Mesenchymal stem cell (in vitro differentiated cells and primary cell): ENCODE data around the gene CD1E.

Experiments used
- DNase-seq: peaks from one replicate; pipeline ENCODE4 v3.0.0-alpha.2; 2013
- H2AFZ ChIP-seq: one replicate; pipeline ENCODE4 v1.6.1; 2013; ENCODE audit warnings: low read depth, mild to moderate bottlenecking, control low read depth, inconsistent platforms, low read length, moderate library complexity
- H2AK5ac ChIP-seq: 2 replicates; pipeline ENCODE4 v1.6.1; 2013; ENCODE audit warnings: low read length, moderate library complexity, mild to moderate bottlenecking, inconsistent platforms; ENCODE audit not compliant: severe bottlenecking
- H2BK120ac ChIP-seq: one replicate; pipeline ENCODE4 v1.6.1; 2013; ENCODE audit warnings: low read depth, mild to moderate bottlenecking, inconsistent platforms, low read length, moderate library complexity
- H2BK12ac ChIP-seq, 2 experiments: one replicate each; pipeline ENCODE4 v1.6.1; 2013; ENCODE audit warnings: inconsistent platforms in 2 of 2, low read length in 2 of 2, mild to moderate bottlenecking in 2 of 2, moderate library complexity in 2 of 2, control low read depth in 1 of 2
- H2BK15ac ChIP-seq: one replicate; pipeline ENCODE4 v1.6.1; 2013; ENCODE audit warnings: mild to moderate bottlenecking, low read depth, inconsistent platforms; ENCODE audit not compliant: poor library complexity, severe bottlenecking
- H2BK5ac ChIP-seq: 2 replicates; pipeline ENCODE4 v1.6.1; 2013; ENCODE audit warnings: low read depth, mild to moderate bottlenecking, low read length, control low read depth, inconsistent platforms; ENCODE audit not compliant: poor library complexity, severe bottlenecking
- H3K14ac ChIP-seq, 2 experiments: one replicate each; pipeline ENCODE4 v1.6.1; 2013; ENCODE audit warnings: inconsistent platforms in 2 of 2, low read length in 2 of 2, control low read depth in 1 of 2, mild to moderate bottlenecking in 1 of 2, moderate library complexity in 1 of 2
- H3K18ac ChIP-seq, 2 experiments: one replicate each; pipeline ENCODE4 v1.6.1; 2013; ENCODE audit warnings: inconsistent platforms in 2 of 2, low read length in 2 of 2, control low read depth in 1 of 2, low read depth in 1 of 2, mild to moderate bottlenecking in 1 of 2
- H3K23ac ChIP-seq, 2 experiments: one replicate each; pipeline ENCODE4 v1.6.1; 2013; ENCODE audit warnings: inconsistent platforms in 2 of 2, low read length in 2 of 2, mild to moderate bottlenecking in 2 of 2, moderate library complexity in 2 of 2, control low read depth in 1 of 2
- H3K27ac ChIP-seq: 2 replicates; pipeline ENCODE4 v1.5.1; 2013; ENCODE audit warnings: mild to moderate bottlenecking, moderate library complexity, low read length, control low read depth, inconsistent platforms; ENCODE audit not compliant: poor library complexity, severe bottlenecking
- H3K27me3 ChIP-seq, 2 experiments: 2 replicates each; pipeline versions ENCODE4 v1.6.1 to v1.7.0; 2013; ENCODE audit warnings: low read length in 2 of 2, mild to moderate bottlenecking in 2 of 2, moderate library complexity in 2 of 2, control low read depth in 1 of 2, inconsistent platforms in 1 of 2; ENCODE audit not compliant: control insufficient read depth in 1 of 2, insufficient read depth in 1 of 2
- H3K36me3 ChIP-seq, 2 experiments: 2 replicates each; pipeline versions ENCODE4 v1.6.1 to v1.7.0; 2013; ENCODE audit warnings: low read length in 2 of 2, control low read depth in 1 of 2, inconsistent platforms in 1 of 2, low read depth in 1 of 2, mild to moderate bottlenecking in 1 of 2; ENCODE audit not compliant: insufficient read depth in 2 of 2, control insufficient read depth in 1 of 2
- H3K4ac ChIP-seq, 2 experiments: one replicate each; pipeline ENCODE4 v1.6.1; 2013; ENCODE audit warnings: inconsistent platforms in 2 of 2, low read length in 2 of 2, mild to moderate bottlenecking in 2 of 2, moderate library complexity in 2 of 2, control low read depth in 1 of 2, low read depth in 1 of 2
- H3K4me1 ChIP-seq: 2 replicates; pipeline ENCODE4 v1.6.1; 2013; ENCODE audit warnings: low read depth, low read length, control low read depth; ENCODE audit not compliant: control insufficient read depth, insufficient read depth
- H3K4me2 ChIP-seq: 2 replicates; pipeline ENCODE4 v1.6.1; 2013; ENCODE audit warnings: low read length, mild to moderate bottlenecking, inconsistent platforms; ENCODE audit not compliant: poor library complexity, severe bottlenecking
- H3K4me3 ChIP-seq, 2 experiments: 2 replicates each; pipeline versions ENCODE4 v1.5.1 to v1.7.0; 2013; ENCODE audit warnings: low read length in 2 of 2, mild to moderate bottlenecking in 2 of 2, control low read depth in 1 of 2, low read depth in 1 of 2; ENCODE audit not compliant: insufficient read depth in 1 of 2
- H3K79me1 ChIP-seq: replicated peaks from 2 replicates; pipeline ENCODE4 v1.6.1; 2013; ENCODE audit warnings: mild to moderate bottlenecking, control low read depth, low read length, inconsistent platforms; ENCODE audit not compliant: poor library complexity, severe bottlenecking
- H3K9ac ChIP-seq: 2 replicates; pipeline ENCODE4 v1.7.0; 2013; ENCODE audit warnings: mild to moderate bottlenecking, low read length, moderate library complexity
- H3K9me3 ChIP-seq: 2 replicates; pipeline ENCODE4 v1.7.0; 2013; ENCODE audit warnings: mild to moderate bottlenecking, low read length; ENCODE audit not compliant: control insufficient read depth
- H4K8ac ChIP-seq: one replicate; pipeline ENCODE4 v1.6.1; 2013; ENCODE audit warnings: inconsistent platforms, mild to moderate bottlenecking, low read length, moderate library complexity
- H4K91ac ChIP-seq: one replicate; pipeline ENCODE4 v1.6.1; 2013; ENCODE audit warnings: mild to moderate bottlenecking, low read length, inconsistent platforms
- WGBS: methylation state at CpG from one replicate; pipeline ENCODE4 v1.1.7; 2013; ENCODE audit warnings: mixed read lengths; 5-methylcytosine and 5-hydroxymethylcytosine counted together

CD1E gene

DNA sequence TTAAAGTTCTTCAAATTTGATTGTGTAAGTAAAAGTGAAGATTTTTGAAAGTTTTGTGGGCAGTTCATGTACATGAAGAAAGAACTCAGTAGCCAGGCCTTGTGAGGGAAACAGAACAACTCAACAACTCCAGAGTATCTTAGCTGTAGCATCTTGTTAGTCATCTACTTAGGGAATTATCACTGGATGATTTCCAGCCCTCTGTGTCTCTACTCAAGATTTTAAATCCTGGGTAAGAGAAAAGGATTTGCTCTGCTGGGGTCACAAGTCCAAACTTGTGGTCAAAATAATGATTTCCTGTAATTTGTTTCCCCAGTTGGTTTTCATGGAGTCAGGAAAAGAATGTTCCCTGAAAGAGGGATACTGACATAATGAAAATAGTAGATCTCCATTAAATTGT lies 37.4 kb downstream of the CD1E start:
- Histone ChIP-seq H2BK120ac (no peak overlapping the region), H3K14ac (no peak overlapping the region), H3K36me3 (no peaks in the 10 kb centered on the region), H3K4me1 (no peaks in the 10 kb centered on the region), H3K27ac (no peak overlapping the region), H3K79me1 (no peaks in the 10 kb centered on the region), H2BK15ac (no peak overlapping the region), H3K23ac (no peak overlapping the region), H3K4me3 (no peak overlapping the region), H3K18ac (no peak overlapping the region), H2BK12ac (no peak overlapping the region), H3K4me2 (no peak overlapping the region), H3K9me3 (no peaks in the 10 kb centered on the region), H2AFZ (no peak overlapping the region), H3K9ac (no peak overlapping the region), H4K8ac (no peak overlapping the region), H3K27me3 (no peaks in the 10 kb centered on the region), H3K4ac (no peak overlapping the region), H2BK5ac (no peak overlapping the region), H2AK5ac (no peak overlapping the region), H4K91ac (no peak overlapping the region)
- no peak for DNase-seq

DNA sequence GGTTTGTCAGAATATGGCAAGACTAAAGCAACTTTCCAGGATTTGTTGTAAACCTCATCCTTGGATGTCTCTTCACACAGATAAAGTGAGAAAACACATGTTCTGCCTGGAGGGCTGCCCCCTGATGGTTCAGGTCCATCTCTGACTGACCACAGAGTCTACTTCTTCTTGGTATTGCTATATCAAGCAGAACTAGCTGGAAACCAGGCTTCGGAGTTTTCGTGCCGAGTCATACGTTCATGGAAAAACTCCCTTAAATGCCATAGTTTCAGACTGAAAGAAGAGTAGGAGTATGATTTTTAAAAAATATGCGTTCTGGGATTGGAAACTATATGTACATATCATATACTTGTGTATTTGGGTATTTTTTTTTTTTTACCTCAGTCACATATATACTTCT lies 39.8 kb downstream of the CD1E start:
- Histone ChIP-seq H2BK12ac (no peak overlapping the region), H4K91ac (no peak overlapping the region), H3K79me1 (no peaks in the 10 kb centered on the region), H2BK15ac (no peak overlapping the region), H3K36me3 (no peaks in the 10 kb centered on the region), H3K27ac (no peak overlapping the region), H3K27me3 (no peaks in the 10 kb centered on the region), H3K18ac (no peak overlapping the region), H2AFZ (no peak overlapping the region), H3K4me2 (no peak overlapping the region), H3K14ac (no peak overlapping the region), H3K4me1 (no peaks in the 10 kb centered on the region), H3K4ac (no peak overlapping the region), H2BK5ac (no peak overlapping the region), H4K8ac (no peak overlapping the region), H2AK5ac (no peak overlapping the region), H3K9ac (no peak overlapping the region), H3K4me3 (no peak overlapping the region), H3K23ac (no peak overlapping the region), H3K9me3 (no peaks in the 10 kb centered on the region), H2BK120ac (no peak overlapping the region)
- WGBS: no CpG with 5 or more reads among the region's 5 CpGs
- DNase-seq: no peak

- no peak overlapping the region for H2BK15ac ChIP-seq
- H3K4ac ChIP-seq: no peak overlapping the region
- no peak overlapping the region for H2AK5ac ChIP-seq
- H2BK12ac ChIP-seq: no peak overlapping the region
- no peak overlapping the region for H3K27ac ChIP-seq
- no peak overlapping the region for H3K4me3 ChIP-seq
- H3K9me3 ChIP-seq: no peaks in the 10 kb centered on the region
- H2AFZ ChIP-seq: no peak overlapping the region
- no peak for DNase-seq
- no peak overlapping the region for H3K23ac ChIP-seq
- no peak overlapping the region for H3K4me2 ChIP-seq
- H3K79me1 ChIP-seq: no peaks in the 10 kb centered on the region
- H3K27me3 ChIP-seq: no peaks in the 10 kb centered on the region
- no peak overlapping the region for H2BK120ac ChIP-seq
- no peaks in the 10 kb centered on the region for H3K4me1 ChIP-seq
- no peaks in the 10 kb centered on the region for H3K36me3 ChIP-seq
- H2BK5ac ChIP-seq: no peak overlapping the region
- no peak overlapping the region for H3K9ac ChIP-seq
- whole genome bisulfite sequencing: 96% methylated on average over 3 of the region's 3 CpGs
- H3K18ac ChIP-seq: no peak overlapping the region
- no peak overlapping the region for H4K8ac ChIP-seq
- H4K91ac ChIP-seq: no peak overlapping the region
- H3K14ac ChIP-seq: no peak overlapping the region
Observed at GRCh38 chr1:158396646-158397045, 43.0 kb downstream of the CD1E start.

DNA sequence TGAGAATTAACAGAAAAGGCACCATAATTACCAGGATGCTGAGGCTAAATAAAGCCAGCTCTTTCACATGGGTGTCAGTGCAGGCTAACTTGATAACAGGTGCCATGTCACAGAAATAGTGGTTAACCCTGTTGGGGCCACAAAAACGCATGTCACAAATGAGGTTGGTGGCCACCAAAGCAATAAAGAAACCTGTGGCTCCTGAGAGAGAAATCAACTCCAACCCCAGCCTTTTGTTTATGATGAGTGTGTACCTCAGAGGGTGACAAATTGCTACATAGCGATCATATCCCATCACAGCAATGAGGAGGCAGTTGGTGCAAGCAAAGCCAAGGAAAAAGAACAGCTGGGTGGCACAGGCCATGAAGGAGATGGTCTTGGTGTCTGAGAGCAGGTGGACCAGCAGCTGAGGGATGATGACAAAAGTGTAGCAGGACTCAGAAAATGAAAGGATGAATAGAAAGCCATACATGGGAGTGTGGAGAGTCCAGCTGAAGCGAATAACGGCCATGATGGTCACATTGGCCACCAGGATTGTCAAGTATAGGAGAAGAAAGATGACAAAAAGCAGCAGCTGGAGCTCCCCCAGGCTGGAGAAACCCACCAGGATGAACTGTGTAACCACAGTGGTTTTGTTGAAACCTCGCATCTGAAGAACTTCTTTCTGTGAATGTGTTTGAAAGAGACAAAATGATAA lies 45.3 kb downstream of the CD1E start, which contains the start of gene OR10T2:
TSS of gene OR10T2 (minus strand) at position 649 of the 697 bp plus-strand sequence. CDS start at position 649, 0 bp downstream.
- Histone ChIP-seq H3K14ac (no peak within 1 kb of the TSS), H2AFZ (no peak within 1 kb of the TSS), H3K27ac (no peak within 1 kb of the TSS), H2BK15ac (no peak within 1 kb of the TSS), H3K18ac (no peak within 1 kb of the TSS), H4K91ac (no peak within 1 kb of the TSS), H3K4me3 (no peak within 1 kb of the TSS), H2BK120ac (no peak within 1 kb of the TSS), H2AK5ac (no peak within 1 kb of the TSS), H3K79me1 (no peaks in the 10 kb centered on the region), H3K27me3 (no peaks in the 10 kb centered on the region), H3K23ac (no peak within 1 kb of the TSS), H3K4me1 (no peaks in the 10 kb centered on the region), H3K4ac (no peak within 1 kb of the TSS), H4K8ac (no peak within 1 kb of the TSS), H2BK5ac (no peak within 1 kb of the TSS), H3K4me2 (no peak within 1 kb of the TSS), H3K9ac (no peak within 1 kb of the TSS), H2BK12ac (no peak within 1 kb of the TSS), H3K36me3 (no peaks in the 10 kb centered on the region), H3K9me3 (no peaks in the 10 kb centered on the region)
- DNase-seq: no peak
- WGBS: 69% methylated on average over 4 of the region's 5 CpGs
